GM13976 (cell line): ENCODE results near the gene OR10G3.

Experiments
- DNase-seq: peaks from one replicate; pipeline ENCODE4 v3.0.0; 2012; ENCODE audit warnings: low spot score
- CTCF ChIP-seq: IDR thresholded peaks from 2 replicates; pipeline ENCODE4 v1.5.1; 2012; ENCODE audit warnings: borderline replicate concordance, mild to moderate bottlenecking; ENCODE audit not compliant: insufficient read depth; ENCODE audit errors: extremely low read depth, missing control alignments, control extremely low read depth
- in situ Hi-C: fragments of 300-500 bp; cut with MboI; formaldehyde crosslinking; loops from one replicate; pipeline ENCODE4 v1.12.0; 2022; ENCODE audit warnings: low sequenced_read_pairs, mixed read lengths, inconsistent platforms; ENCODE audit not compliant: unreplicated experiment

OR10G3 gene

GRCh38 chr14:21520767-21521166 is 59.1 kb downstream of the OR10G3 start:
- no peak for DNase-seq
- in situ Hi-C loops = no loop called here
- TF ChIP-seq CTCF = no peak

- in situ Hi-C loops = no loop called here
- no peak for TF ChIP-seq CTCF
- DNase-seq = no peak
These were observed 61.2 kb downstream of the OR10G3 start for GRCh38 chr14:21518725-21519124.
